ENCODE data around the gene LAMTOR1.

DNA sequence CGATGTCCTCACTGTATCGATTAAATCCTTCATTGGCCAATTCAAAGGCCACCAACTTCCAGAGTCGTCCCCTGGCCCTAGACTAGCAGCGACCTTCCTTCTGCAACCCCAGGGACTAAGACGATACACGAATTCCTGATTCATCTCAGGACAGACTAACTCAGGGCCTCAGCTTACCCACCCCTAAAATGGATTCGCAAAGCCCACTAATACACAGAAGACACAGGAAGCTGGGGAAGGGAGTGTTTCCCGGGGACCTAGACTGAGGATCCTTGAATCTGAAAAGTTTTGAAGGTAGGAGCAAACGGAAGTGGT, 509 bp downstream of the LAMTOR1 start:
- TF ChIP-seq, protein P1, sequence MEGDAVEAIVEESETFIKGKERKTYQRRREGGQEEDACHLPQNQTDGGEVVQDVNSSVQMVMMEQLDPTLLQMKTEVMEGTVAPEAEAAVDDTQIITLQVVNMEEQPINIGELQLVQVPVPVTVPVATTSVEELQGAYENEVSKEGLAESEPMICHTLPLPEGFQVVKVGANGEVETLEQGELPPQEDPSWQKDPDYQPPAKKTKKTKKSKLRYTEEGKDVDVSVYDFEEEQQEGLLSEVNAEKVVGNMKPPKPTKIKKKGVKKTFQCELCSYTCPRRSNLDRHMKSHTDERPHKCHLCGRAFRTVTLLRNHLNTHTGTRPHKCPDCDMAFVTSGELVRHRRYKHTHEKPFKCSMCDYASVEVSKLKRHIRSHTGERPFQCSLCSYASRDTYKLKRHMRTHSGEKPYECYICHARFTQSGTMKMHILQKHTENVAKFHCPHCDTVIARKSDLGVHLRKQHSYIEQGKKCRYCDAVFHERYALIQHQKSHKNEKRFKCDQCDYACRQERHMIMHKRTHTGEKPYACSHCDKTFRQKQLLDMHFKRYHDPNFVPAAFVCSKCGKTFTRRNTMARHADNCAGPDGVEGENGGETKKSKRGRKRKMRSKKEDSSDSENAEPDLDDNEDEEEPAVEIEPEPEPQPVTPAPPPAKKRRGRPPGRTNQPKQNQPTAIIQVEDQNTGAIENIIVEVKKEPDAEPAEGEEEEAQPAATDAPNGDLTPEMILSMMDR (IDR thresholded peaks at IDR 0.05): no peak
- no peak for TF ChIP-seq POLR2A (IDR thresholded peaks at IDR 0.05)

All from Peyer's patch (tissue), 4 donors.